Stimulated activated CD4-positive, alpha-beta T cell treated with anti-CD3 and anti-CD28 coated beads, Interleukin-4, amount 100 ng/mL, for 4 hours (primary cell): Measurements from ENCODE around the gene CD84.
"Not testable (repeated sequence)": the region's sequence is repeated elsewhere in the genome, so short reads cannot be mapped to it uniquely, and the experiment has no call there.

Experiments used
- DNase-seq, 2 experiments: peaks; one replicate each; pipeline ENCODE4 v3.0.0-alpha.2; 2020

The CD84 gene

GRCh38 chr1:160500321-160500990 lies 78.8 kb downstream of the CD84 start:
- no peak for DNase-seq

DNA sequence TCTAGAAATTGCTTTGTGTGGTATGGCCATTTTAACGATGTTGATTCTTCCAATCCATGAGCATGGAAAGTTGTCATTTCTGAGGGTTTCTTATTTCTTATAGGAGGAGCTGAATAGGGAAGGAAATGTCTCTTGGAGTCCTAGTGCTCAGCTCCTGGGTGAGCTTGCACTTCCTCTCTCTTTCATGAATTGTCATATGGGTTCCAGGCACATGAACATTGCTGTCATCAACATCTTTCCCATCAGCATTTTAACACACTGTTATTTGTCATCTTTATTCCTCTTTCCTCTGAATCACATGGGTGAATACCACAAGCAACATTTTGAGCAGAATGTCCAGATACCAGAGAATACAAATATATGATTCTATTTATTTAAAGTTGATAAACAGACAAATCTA lies 79.7 kb downstream of the CD84 start:
- no peak for DNase-seq

GRCh38 chr1:160498301-160499065 lies 80.8 kb downstream of the CD84 start:
- DNase-seq = not testable (repeated sequence)

GRCh38 chr1:160496334-160496733 lies 83.0 kb downstream of the CD84 start:
- no peak for DNase-seq

- DNase-seq = no peak
These were observed 84.7 kb downstream of the CD84 start for GRCh38 chr1:160494620-160495019.

GRCh38 chr1:160492617-160493016 lies 86.7 kb downstream of the CD84 start:
- no peak for DNase-seq

- DNase-seq = no peak
These were observed 87.3 kb downstream of the CD84 start for GRCh38 chr1:160491981-160492380.
